Thyroid gland (tissue), 4 donors: ENCODE measurements around the gene EIF3A.
A peak's percentile ranks its signal among the peaks of the same experiment; 100 is the strongest.

Experiments
- POLR2A ChIP-seq, 2 donors: fragments of 450-650 bp; IDR thresholded peaks; one replicate each; pipeline ENCODE4 v1.6.1; 2017; ENCODE audit warnings: antibody characterized with exemption in 2 of 2, mild to moderate bottlenecking in 2 of 2, moderate library complexity in 1 of 2
- TF ChIP-seq, protein P1 (sequence below), 6 experiments: fragments of 200-600 bp in 3 of 6; fragments of 450-650 bp in 3 of 6; sonication (generic) in 3 of 6; IDR thresholded peaks; one replicate each; pipeline ENCODE4 v1.5.1; 2016 to 2019; ENCODE audit warnings: antibody characterized with exemption in 6 of 6, mild to moderate bottlenecking in 2 of 6, inconsistent platforms in 1 of 6, moderate library complexity in 1 of 6

DNA sequence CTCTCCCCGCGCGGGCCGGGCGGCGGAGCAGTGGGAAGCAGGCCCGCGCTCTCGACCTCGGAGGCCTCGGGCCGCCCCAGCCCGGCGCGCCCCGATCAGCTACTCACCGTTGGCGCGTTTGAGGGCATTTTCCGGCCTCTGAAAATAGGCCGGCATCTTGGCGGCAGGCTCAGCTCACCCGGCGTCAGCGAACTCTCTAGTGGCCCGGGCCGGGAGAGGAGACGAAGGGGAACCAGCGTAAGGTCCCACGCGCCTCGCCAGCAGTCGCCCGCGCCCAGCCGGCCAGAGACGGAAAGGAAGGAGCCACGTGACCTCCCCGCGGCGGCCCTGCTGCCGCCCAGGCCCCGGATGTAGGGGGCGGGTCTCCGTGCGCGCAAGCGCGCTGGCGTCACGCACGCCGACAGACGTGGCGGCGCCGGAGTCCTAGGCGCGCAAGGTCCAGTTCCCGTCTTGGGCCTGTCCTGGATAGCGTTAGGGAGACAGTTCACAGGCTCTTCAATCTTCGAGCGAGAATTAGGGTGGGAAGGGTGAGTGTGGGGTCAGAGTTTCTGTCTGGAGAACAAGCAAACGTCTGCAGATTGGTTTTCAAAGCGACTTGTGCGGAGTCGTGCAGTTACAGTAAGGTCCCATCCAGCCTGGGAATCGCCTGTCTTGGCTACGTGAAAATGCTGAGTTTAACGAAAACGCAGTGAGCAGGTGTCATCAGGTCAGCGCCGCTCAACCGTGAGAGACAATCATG is at the start of gene EIF3A:
- TF ChIP-seq, protein P1, sequence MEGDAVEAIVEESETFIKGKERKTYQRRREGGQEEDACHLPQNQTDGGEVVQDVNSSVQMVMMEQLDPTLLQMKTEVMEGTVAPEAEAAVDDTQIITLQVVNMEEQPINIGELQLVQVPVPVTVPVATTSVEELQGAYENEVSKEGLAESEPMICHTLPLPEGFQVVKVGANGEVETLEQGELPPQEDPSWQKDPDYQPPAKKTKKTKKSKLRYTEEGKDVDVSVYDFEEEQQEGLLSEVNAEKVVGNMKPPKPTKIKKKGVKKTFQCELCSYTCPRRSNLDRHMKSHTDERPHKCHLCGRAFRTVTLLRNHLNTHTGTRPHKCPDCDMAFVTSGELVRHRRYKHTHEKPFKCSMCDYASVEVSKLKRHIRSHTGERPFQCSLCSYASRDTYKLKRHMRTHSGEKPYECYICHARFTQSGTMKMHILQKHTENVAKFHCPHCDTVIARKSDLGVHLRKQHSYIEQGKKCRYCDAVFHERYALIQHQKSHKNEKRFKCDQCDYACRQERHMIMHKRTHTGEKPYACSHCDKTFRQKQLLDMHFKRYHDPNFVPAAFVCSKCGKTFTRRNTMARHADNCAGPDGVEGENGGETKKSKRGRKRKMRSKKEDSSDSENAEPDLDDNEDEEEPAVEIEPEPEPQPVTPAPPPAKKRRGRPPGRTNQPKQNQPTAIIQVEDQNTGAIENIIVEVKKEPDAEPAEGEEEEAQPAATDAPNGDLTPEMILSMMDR (IDR thresholded peaks at IDR 0.05) = no peak
- TF ChIP-seq POLR2A (IDR thresholded peaks at IDR 0.05) = peak; percentile 78 to 97
